H1 (cell line): Measurements from ENCODE around the gene PCAT7.

Experiments
- BACH1 ChIP-seq: IDR thresholded peaks from 2 replicates; pipeline ENCODE4 v1.6.1; 2012; ENCODE audit warnings: low read length, improper control_type of control experiment
- CTCF ChIP-seq, 3 experiments: IDR thresholded peaks; 1 replicate in 2 of 3; 2 replicates in 1 of 3; pipeline versions ENCODE4 v1.5.1 to v1.6.1; 2011; ENCODE audit warnings: low read length in 3 of 3, mild to moderate bottlenecking in 3 of 3, inconsistent platforms in 2 of 3, low read depth in 1 of 3, moderate library complexity in 1 of 3; ENCODE audit not compliant: insufficient read depth in 1 of 3; ENCODE audit errors: control extremely low read depth in 1 of 3
- RNF2 ChIP-seq: fragments of 200-900, 300-1000 bp; sonication (generic); IDR thresholded peaks from 2 replicates; pipeline ENCODE4 v1.7.1; 2016; ENCODE audit warnings: borderline replicate concordance, low read depth, mild to moderate bottlenecking, antibody characterized with exemption, low read length; ENCODE audit not compliant: poor library complexity, severe bottlenecking; ENCODE audit errors: missing control alignments
- ZNF274 ChIP-seq: IDR thresholded peaks from 2 replicates; pipeline ENCODE4 v1.7.0; 2012; ENCODE audit warnings: low read length, borderline replicate concordance; ENCODE audit errors: extremely low read depth

GRCh38 chr9:94611638-94612068, 56.8 kb downstream of the PCAT7 start:
- TF ChIP-seq CTCF (IDR thresholded peaks at IDR 0.05; ENCODE audit: control extremely low read depth in 1 of 3, insufficient read depth in 1 of 3, low read depth in 1 of 3, low read length in 3 of 3) (no peak), BACH1 (no peak), RNF2 (no peak), ZNF274 (no peak)
